Lower leg skin (tissue), 4 donors: Measurements from ENCODE around the gene ROM1. TPM values are rescaled to one million over a fixed set of nuclear protein-coding genes. Genes with fewer than 3 reads are reported as not detected.
A peak's percentile ranks its signal among the peaks of the same experiment; 100 is the strongest.

Experiments
- DNase-seq, 2 donors: peaks; one replicate each; pipeline ENCODE4 v3.0.0-alpha.2; 2019; ENCODE audit warnings: low spot score in 2 of 2
- H3K4me3 ChIP-seq: fragments of 200-600 bp; sonication (generic); 2 replicates; pipeline ENCODE4 v1.5.1; 2017; ENCODE audit warnings: mild to moderate bottlenecking, low read depth; ENCODE audit not compliant: poor library complexity, severe bottlenecking
- POLR2A ChIP-seq, 2 donors: fragments of 450-650 bp; IDR thresholded peaks; one replicate each; pipeline ENCODE4 v1.6.1; 2016 to 2017; ENCODE audit warnings: antibody characterized with exemption in 2 of 2, mild to moderate bottlenecking in 1 of 2, moderate library complexity in 1 of 2
- WGBS, 2 donors: methylation state at CpG; one replicate each; pipeline ENCODE4 v1.1.5; 2018; 5-methylcytosine and 5-hydroxymethylcytosine counted together
- intact Hi-C: fragments of 100-400 bp; cut with DNase I; formaldehyde crosslinking; loops from one replicate; pipeline ENCODE4 v1.15.0; 2023; ENCODE audit warnings: low total_unique reads
- total RNA-seq, 4 donors: library from RNA; depleted of rRNA; stranded (reverse); fragments of >200 nt; gene quantifications; one replicate each; pipeline ENCODE4 v1.1.0, GENCODE V29; 2016
- TF ChIP-seq, protein P1 (sequence below), 3 donors: fragments of 450-650 bp; IDR thresholded peaks; one replicate each; pipeline ENCODE4 v1.5.1; 2016; ENCODE audit warnings: antibody characterized with exemption in 3 of 3, mild to moderate bottlenecking in 3 of 3, moderate library complexity in 2 of 3

Gene ROM1
- total RNA-seq, 4 donors from 2014 or later: 4.0 to 7.6 (median 6.5) TPM

- 81 to 90% methylated on average over 8 of the region's 8 CpGs for WGBS, 2 donors
Observed at GRCh38 chr11:62595124-62595523, 17.9 kb upstream of the ROM1 start.

GRCh38 chr11:62599069-62599696 lies 13.9 kb upstream of the ROM1 start:
- 20 to 21% methylated on average over 7 of the region's 7 CpGs for WGBS, 2 donors
- no peak overlapping the region for H3K4me3 ChIP-seq
- no peak for TF ChIP-seq POLR2A (IDR thresholded peaks at IDR 0.05)
- TF ChIP-seq, protein P1, sequence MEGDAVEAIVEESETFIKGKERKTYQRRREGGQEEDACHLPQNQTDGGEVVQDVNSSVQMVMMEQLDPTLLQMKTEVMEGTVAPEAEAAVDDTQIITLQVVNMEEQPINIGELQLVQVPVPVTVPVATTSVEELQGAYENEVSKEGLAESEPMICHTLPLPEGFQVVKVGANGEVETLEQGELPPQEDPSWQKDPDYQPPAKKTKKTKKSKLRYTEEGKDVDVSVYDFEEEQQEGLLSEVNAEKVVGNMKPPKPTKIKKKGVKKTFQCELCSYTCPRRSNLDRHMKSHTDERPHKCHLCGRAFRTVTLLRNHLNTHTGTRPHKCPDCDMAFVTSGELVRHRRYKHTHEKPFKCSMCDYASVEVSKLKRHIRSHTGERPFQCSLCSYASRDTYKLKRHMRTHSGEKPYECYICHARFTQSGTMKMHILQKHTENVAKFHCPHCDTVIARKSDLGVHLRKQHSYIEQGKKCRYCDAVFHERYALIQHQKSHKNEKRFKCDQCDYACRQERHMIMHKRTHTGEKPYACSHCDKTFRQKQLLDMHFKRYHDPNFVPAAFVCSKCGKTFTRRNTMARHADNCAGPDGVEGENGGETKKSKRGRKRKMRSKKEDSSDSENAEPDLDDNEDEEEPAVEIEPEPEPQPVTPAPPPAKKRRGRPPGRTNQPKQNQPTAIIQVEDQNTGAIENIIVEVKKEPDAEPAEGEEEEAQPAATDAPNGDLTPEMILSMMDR (IDR thresholded peaks at IDR 0.05): no peak
- DNase-seq: peak; percentile 96 to 99
- intact Hi-C loops: loop anchor here (10.0 kb wide), 1 partner anchor 96 kb away; no protein-coding TSS in a partner anchor

More at GRCh38 chr11:62595124-62595523, 17.9 kb upstream of the ROM1 start:
- DNase-seq: no peak
- intact Hi-C loops: loop anchor here (10.0 kb wide), 1 partner anchor 100 kb away; no protein-coding TSS in a partner anchor
- TF ChIP-seq, protein P1 (IDR thresholded peaks at IDR 0.05): no peak
- TF ChIP-seq POLR2A (IDR thresholded peaks at IDR 0.05): no peak
- no peak overlapping the region for H3K4me3 ChIP-seq

GRCh38 chr11:62599901-62600300 lies 13.2 kb upstream of the ROM1 start:
- H3K4me3 ChIP-seq: no peak overlapping the region
- intact Hi-C loops: loop anchor here (10.0 kb wide), 1 partner anchor 95 kb away; no protein-coding TSS in a partner anchor
- no peak for TF ChIP-seq POLR2A (IDR thresholded peaks at IDR 0.05)
- 13 to 22% methylated on average over 5 of the region's 5 CpGs for WGBS, 2 donors
- no peak for DNase-seq

DNA sequence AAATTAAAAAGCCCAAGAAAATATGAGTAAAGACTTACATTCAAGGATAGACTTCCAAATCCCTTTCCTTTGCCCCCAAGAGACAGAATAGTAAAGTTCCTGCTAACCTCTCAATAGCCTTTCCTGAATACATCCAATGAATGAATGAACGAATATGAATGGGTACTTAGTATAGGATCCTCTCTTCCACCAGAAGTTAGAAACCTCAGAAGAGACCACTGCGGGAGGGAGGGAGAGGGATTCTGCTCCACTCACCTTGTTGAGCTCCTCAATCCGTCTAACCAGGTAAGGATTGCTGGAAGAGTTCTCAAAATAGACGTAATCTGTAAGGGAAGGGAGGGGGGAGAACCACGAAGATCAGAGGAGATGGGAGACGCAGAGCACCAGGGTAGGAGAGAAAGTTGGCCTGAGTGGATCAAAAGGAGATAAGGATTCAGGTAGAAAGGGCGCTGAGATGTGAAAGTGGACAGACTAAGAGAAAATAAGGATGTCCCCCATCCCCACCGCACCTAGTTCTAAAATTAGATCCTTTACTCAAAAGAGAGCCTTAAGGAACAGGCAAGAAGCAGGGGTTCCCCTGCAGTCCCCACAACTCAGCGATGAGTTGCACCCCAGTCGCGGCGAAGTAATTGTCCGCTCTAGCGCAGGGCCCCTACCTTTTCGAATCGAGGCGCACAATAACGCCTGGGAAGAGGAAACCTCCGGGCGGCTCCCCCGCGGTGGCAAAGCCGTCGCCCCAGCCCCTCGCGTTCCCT lies 12.5 kb upstream of the ROM1 start:
- H3K4me3 ChIP-seq: peak overlapping the region; percentile 81
- 1 to 2% methylated on average over 26 of the region's 26 CpGs for WGBS, 2 donors
- DNase-seq: no peak
- no peak for TF ChIP-seq POLR2A (IDR thresholded peaks at IDR 0.05)
- TF ChIP-seq, protein P1 (IDR thresholded peaks at IDR 0.05): no peak
- intact Hi-C loops: no loop called here

GRCh38 chr11:62601122-62601371 lies 12.0 kb upstream of the ROM1 start:
- DNase-seq: no peak
- TF ChIP-seq POLR2A (IDR thresholded peaks at IDR 0.05): no peak
- TF ChIP-seq, protein P1 (IDR thresholded peaks at IDR 0.05): no peak
- peak overlapping the region; percentile 81 for H3K4me3 ChIP-seq
- 0 to 1% methylated on average over 16 to 30 of the region's 30 CpGs for WGBS, 2 donors
- intact Hi-C loops: no loop called here

GRCh38 chr11:62601372-62602140 lies 11.5 kb upstream of the ROM1 start, which contains the start of gene MTA2:
MTA2 (minus strand) TSS chr11:62601865; CDS start chr11:62601450, 415 bp downstream.
- intact Hi-C loops: no loop called here
- DNase-seq: peak; percentile 97 to 100
- WGBS, 2 donors: 0 to 1% methylated on average over 29 to 64 of the region's 83 CpGs
- peak within 1 kb of the TSS; percentile 81 for H3K4me3 ChIP-seq
- TF ChIP-seq, protein P1 (IDR thresholded peaks at IDR 0.05): no peak
- no peak for TF ChIP-seq POLR2A (IDR thresholded peaks at IDR 0.05)
